Heart left ventricle (tissue), 13 donors: ENCODE data around the gene FAP.

Experiments used
- CTCF ChIP-seq, 12 donors: fragments of 200-600 bp; sonication (generic) in 4 of 12; IDR thresholded peaks; one replicate each; pipeline versions ENCODE4 v1.5.0 to v1.8.0; 2018 to 2022; ENCODE audit warnings: antibody characterized with exemption in 12 of 12, mild to moderate bottlenecking in 5 of 12
- POLR2A ChIP-seq, 2 donors: fragments of 450-650 bp; IDR thresholded peaks; one replicate each; pipeline ENCODE4 v1.6.1; 2017; ENCODE audit warnings: antibody characterized with exemption in 2 of 2, mild to moderate bottlenecking in 2 of 2, moderate library complexity in 2 of 2
- donor health status: ischemic (EF 13 %, LVEDD 7.1; RV severe dilation, severe dysfunction).
- donor health status: DM: no; HTN: yes; CAD: no.
- donor health status: DM: no; HTN: no; CAD: no.
- donor health status: ischemic (EF 25% LVEDD 6.9; RV normal size, moderate dysfunction).
- donor health status: ischemic (EF 25% LVEDD 5.7; RV mildly dilated, moderate dysfunction).
- donor health status: ischemic (EF 35%, LVEDD 5.7; RV mildly dilated, moderate dysfunction).
- donor health status: nonischemic (EF 11% LVEDD 7.7; RV severe dilation, severe dysfunction).
- donor health status: DM: yes; HTN: yes; CAD: no.
- donor health status: PGD.
- donor health status: ischemic (EF 29% LVEDD 5.4; RV normal size, mild dysfunction).
- donor health status: nonischemic (EF 23%, LVEDD 6.1; RV moderate dilation, normal function).

GRCh38 chr2:162245061-162245460 is 1.8 kb upstream of the FAP start:
- TF ChIP-seq CTCF (IDR thresholded peaks at IDR 0.05) (no peak), POLR2A (IDR thresholded peaks at IDR 0.05) (no peak)
